ENCODE data around the gene PLPP2.
"Not testable (repeated sequence)": the region's sequence is repeated elsewhere in the genome, so short reads cannot be mapped to it uniquely, and the experiment has no call there.

The PLPP2 gene

DNA sequence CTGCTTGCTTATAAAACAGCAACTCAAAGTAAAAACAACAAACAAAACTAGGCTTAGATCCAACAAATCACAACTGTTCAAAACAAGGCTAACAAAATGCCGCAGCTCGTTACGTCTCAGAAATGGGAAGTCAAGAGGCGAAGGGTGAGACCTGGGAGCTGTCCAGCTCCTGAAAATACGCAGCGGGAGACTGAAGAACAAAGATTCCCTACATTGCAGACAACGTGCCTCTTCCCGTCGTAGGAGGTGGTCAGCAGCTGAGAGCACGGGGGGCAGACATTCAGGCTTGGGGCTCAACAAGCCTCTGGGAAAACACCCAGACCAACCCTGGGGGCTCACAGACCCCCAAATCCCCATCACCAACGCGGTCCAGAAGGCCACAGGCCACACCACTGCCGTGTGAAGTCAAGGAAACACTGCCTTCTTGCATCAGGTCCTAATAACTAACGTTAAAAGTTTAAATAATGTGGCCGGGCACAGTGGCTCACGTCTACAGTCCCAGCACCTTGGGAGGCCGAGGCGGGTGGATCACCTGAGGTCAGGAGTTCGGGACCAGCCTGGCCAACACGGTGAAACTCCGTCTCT lies 13.5 kb downstream of the PLPP2 start:
- Histone ChIP-seq H3K27ac (no peak overlapping the region), H3K9ac (ENCODE audit: insufficient read length) (no peak overlapping the region), H3K4me3 (no peak overlapping the region), H3K9me3 (ENCODE audit: low read depth, low read length) (no peaks in the 10 kb centered on the region), H3K36me3 (ENCODE audit: insufficient read depth, low read length) (no peaks in the 10 kb centered on the region)
- TF ChIP-seq FOXP2 (optimal IDR thresholded peaks at IDR 0.05; ENCODE audit: control extremely low read depth, extremely low read length, insufficient read depth) (no peak), EZH2 (IDR thresholded peaks at IDR 0.05) (no peak), POLR2AphosphoS5 (IDR thresholded peaks at IDR 0.05; ENCODE audit: borderline replicate concordance, low read depth, low read length) (no peak)
- no peak for DNase-seq (ENCODE audit: low read depth, low spot score)

DNA sequence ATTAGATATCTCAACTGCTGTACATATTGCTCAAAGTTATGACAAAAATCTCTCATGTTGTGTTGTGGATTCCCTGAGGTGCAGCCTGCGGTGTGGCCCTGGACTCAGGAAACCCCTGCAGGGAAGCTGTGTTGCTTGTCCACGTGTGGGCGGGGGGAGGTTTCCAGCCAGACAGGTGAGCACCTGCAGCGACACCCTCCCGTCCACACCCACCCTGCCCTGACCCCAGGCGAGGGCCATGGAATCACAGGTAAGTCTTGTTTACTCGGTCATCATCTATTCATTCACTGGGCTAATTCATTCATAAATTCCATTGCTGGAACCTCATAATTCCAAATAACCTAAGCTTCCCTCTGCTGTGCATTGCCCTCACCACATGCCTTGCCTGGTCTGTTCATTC lies 14.1 kb downstream of the PLPP2 start:
- no peak for DNase-seq (ENCODE audit: low read depth, low spot score)
- Histone ChIP-seq H3K27ac (no peak overlapping the region), H3K9ac (ENCODE audit: insufficient read length) (no peak overlapping the region), H3K9me3 (ENCODE audit: low read depth, low read length) (no peaks in the 10 kb centered on the region), H3K36me3 (ENCODE audit: insufficient read depth, low read length) (no peaks in the 10 kb centered on the region), H3K4me3 (no peak overlapping the region)
- TF ChIP-seq EZH2 (IDR thresholded peaks at IDR 0.05): no peak
- TF ChIP-seq POLR2AphosphoS5 (IDR thresholded peaks at IDR 0.05; ENCODE audit: borderline replicate concordance, low read depth, low read length): no peak
- TF ChIP-seq FOXP2 (optimal IDR thresholded peaks at IDR 0.05; ENCODE audit: control extremely low read depth, extremely low read length, insufficient read depth): no peak

DNA sequence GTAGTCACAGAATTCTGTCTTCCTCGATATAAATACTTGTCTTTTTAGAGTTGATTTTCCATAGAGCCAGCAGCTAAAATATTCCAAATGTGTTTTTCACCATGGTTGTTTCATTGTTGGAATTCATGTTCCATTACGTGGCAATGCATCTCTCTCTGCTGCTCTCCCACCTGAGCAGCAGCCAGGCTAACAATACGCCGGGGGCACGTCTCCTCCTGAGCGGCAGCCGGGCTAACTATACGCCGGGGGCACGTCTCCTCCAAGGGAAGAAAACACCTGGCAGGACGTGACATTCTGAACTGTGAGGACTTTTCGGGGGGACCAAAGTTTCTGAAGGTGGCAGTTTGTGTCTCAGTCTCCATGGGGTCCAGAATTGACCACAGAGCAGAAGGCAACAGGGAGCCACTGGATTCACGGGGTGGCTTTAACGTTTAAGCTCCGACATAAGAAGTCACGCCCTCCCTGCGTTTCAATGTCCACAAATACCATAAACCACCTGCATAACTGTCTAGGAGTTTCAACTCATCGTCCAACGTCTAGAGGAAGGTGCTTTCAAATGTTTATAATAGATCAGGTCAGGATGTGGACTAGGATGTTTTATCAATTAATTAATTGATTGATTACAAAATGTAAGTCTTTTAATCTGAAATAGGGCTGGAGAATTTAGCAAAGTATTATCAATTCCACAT lies 15.1 kb downstream of the PLPP2 start:
- no peak overlapping the region for H3K4me3 ChIP-seq
- H3K36me3 ChIP-seq (ENCODE audit: insufficient read depth, low read length): no peaks in the 10 kb centered on the region
- no peak overlapping the region for H3K9ac ChIP-seq (ENCODE audit: insufficient read length)
- no peaks in the 10 kb centered on the region for H3K9me3 ChIP-seq (ENCODE audit: low read depth, low read length)
- DNase-seq (ENCODE audit: low read depth, low spot score): no peak
- TF ChIP-seq EZH2 (IDR thresholded peaks at IDR 0.05) (no peak), POLR2AphosphoS5 (IDR thresholded peaks at IDR 0.05; ENCODE audit: borderline replicate concordance, low read depth, low read length) (no peak), FOXP2 (optimal IDR thresholded peaks at IDR 0.05; ENCODE audit: control extremely low read depth, extremely low read length, insufficient read depth) (no peak)
- H3K27ac ChIP-seq: no peak overlapping the region

DNA sequence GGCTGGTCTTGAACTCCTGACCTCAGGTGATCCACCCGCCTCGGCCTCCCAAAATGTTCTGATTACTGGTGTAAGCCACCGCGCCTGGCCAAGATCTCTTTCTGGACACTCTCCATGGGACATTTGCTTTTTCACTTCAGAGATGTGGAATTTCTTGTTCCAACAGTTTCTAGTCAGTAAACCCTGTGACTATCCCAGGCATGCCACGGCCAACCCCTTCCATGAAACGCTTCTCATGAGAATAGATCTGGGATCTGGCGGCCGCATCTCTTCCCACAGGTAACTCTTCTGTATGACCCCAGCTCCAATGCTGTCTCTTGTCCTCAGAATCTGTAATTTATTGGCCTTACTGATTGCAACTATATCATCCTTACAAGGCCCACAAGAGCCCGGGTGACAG lies 16.2 kb downstream of the PLPP2 start:
- H3K9me3 ChIP-seq (ENCODE audit: low read depth, low read length): no peaks in the 10 kb centered on the region
- no peak overlapping the region for H3K27ac ChIP-seq
- H3K36me3 ChIP-seq (ENCODE audit: insufficient read depth, low read length): no peaks in the 10 kb centered on the region
- no peak overlapping the region for H3K4me3 ChIP-seq
- H3K9ac ChIP-seq (ENCODE audit: insufficient read length): no peak overlapping the region
- DNase-seq (ENCODE audit: low read depth, low spot score): no peak
- TF ChIP-seq EZH2 (IDR thresholded peaks at IDR 0.05) (no peak), POLR2AphosphoS5 (IDR thresholded peaks at IDR 0.05; ENCODE audit: borderline replicate concordance, low read depth, low read length) (no peak), FOXP2 (optimal IDR thresholded peaks at IDR 0.05; ENCODE audit: control extremely low read depth, extremely low read length, insufficient read depth) (no peak)

DNA sequence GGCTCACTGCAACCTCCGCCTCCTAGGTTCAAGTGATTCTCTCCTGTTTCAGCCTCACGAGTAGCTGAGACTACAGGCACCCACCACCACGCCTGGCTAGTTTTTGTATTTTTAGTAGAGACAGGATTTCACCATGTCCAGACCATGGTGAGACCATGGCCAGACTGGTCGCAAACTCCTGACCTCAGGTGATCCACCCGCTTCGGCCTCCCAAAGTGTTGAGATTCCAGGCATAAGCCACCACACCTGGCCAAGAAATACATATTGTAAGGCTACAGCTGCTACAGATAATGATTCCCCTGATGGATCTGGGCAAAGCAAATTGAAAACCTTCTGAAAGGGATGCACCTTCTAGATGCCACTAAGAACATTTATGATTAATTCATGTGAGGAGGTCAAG lies 17.8 kb downstream of the PLPP2 start:
- H3K36me3 ChIP-seq (ENCODE audit: insufficient read depth, low read length): no peaks in the 10 kb centered on the region
- H3K27ac ChIP-seq: no peak overlapping the region
- TF ChIP-seq FOXP2 (optimal IDR thresholded peaks at IDR 0.05; ENCODE audit: control extremely low read depth, extremely low read length, insufficient read depth) (no peak), POLR2AphosphoS5 (IDR thresholded peaks at IDR 0.05; ENCODE audit: borderline replicate concordance, low read depth, low read length) (no peak), EZH2 (IDR thresholded peaks at IDR 0.05) (no peak)

DNA sequence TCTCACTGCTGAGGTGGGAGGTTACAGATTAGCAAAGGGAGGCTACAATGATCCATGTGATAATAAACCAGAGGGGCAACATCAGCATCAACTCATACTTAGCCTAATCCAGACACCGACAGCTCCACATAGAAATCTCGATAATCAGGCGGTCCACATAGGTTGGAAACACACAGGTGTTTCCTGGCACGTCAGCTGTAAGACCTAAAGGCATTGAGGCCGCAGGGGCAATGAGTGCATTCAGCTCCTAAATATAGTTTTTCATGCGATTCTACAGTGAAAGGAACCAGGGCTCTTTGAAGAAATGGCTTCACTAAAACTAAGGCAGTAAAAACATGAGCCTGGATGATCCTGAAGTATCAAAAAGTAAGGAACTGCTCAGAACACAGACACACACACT lies 19.3 kb downstream of the PLPP2 start:
- H3K9me3 ChIP-seq (ENCODE audit: low read depth, low read length): no peaks in the 10 kb centered on the region
- TF ChIP-seq FOXP2 (optimal IDR thresholded peaks at IDR 0.05; ENCODE audit: control extremely low read depth, extremely low read length, insufficient read depth): no peak
- no peak for TF ChIP-seq EZH2 (IDR thresholded peaks at IDR 0.05)
- TF ChIP-seq POLR2AphosphoS5 (IDR thresholded peaks at IDR 0.05; ENCODE audit: borderline replicate concordance, low read depth, low read length): no peak
- H3K27ac ChIP-seq: no peak overlapping the region
- DNase-seq (ENCODE audit: low read depth, low spot score): no peak
- no peak overlapping the region for H3K4me3 ChIP-seq
- no peak overlapping the region for H3K9ac ChIP-seq (ENCODE audit: insufficient read length)
- no peaks in the 10 kb centered on the region for H3K36me3 ChIP-seq (ENCODE audit: insufficient read depth, low read length)

More for the DNA sequence above, 17.8 kb downstream of the PLPP2 start:
- Histone ChIP-seq H3K4me3 (no peak overlapping the region), H3K9ac (ENCODE audit: insufficient read length) (no peak overlapping the region), H3K9me3 (ENCODE audit: low read depth, low read length) (no peaks in the 10 kb centered on the region)
- no peak for DNase-seq (ENCODE audit: low read depth, low spot score)

DNA sequence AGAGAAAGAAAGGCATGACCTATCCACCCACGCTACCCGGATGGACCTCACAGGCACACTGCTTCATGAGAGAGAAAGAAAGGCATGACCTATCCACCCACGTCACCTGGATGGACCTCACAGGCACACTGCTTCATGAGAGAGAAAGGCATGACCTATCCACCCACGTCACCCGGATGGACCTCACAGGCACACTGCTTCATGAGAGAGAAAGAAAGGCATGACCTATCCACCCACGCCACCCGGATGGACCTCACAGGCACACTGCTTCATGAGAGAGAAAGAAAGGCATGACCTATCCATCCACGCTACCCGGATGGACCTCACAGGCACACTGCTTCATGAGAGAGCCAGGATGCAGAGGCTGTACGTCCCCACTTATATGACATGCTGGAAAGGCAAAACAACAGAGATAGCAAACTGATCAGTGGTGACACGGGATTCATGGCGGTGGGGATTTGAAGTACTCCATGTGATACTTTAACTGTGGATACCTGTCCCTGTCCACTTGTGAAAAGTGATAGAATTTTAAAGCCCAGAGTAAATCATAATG lies 20.4 kb downstream of the PLPP2 start:
- H3K9ac ChIP-seq (ENCODE audit: insufficient read length); H3K9me3 ChIP-seq (ENCODE audit: low read depth, low read length); H3K4me3 ChIP-seq; H3K36me3 ChIP-seq (ENCODE audit: insufficient read depth, low read length); DNase-seq (ENCODE audit: low read depth, low spot score); H3K27ac ChIP-seq: not testable (repeated sequence)

DNA sequence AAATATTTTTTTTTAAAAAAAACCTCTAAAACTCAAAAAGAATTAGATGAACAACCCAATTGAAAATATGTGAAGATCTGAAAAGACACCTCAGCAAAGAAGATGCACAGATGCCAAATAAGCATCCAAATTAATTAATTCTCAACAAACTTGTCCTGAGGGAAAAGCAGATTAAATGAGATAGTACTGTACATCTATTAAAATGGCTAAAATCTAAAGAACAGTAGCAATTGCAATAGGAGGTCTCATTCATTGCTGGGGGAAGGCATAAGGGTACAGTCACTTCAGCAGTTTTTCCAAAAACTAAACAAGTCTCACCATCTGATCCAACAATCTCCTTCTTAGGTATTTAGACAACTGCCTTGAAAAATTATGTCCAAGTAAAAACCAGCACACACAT lies 22.0 kb downstream of the PLPP2 start:
- Histone ChIP-seq H3K36me3 (ENCODE audit: insufficient read depth, low read length) (no peaks in the 10 kb centered on the region), H3K27ac (no peak overlapping the region), H3K9ac (ENCODE audit: insufficient read length) (no peak overlapping the region), H3K4me3 (no peak overlapping the region), H3K9me3 (ENCODE audit: low read depth, low read length) (no peaks in the 10 kb centered on the region)
- TF ChIP-seq FOXP2 (optimal IDR thresholded peaks at IDR 0.05; ENCODE audit: control extremely low read depth, extremely low read length, insufficient read depth) (no peak), POLR2AphosphoS5 (IDR thresholded peaks at IDR 0.05; ENCODE audit: borderline replicate concordance, low read depth, low read length) (no peak), EZH2 (IDR thresholded peaks at IDR 0.05) (no peak)
- no peak for DNase-seq (ENCODE audit: low read depth, low spot score)

DNA sequence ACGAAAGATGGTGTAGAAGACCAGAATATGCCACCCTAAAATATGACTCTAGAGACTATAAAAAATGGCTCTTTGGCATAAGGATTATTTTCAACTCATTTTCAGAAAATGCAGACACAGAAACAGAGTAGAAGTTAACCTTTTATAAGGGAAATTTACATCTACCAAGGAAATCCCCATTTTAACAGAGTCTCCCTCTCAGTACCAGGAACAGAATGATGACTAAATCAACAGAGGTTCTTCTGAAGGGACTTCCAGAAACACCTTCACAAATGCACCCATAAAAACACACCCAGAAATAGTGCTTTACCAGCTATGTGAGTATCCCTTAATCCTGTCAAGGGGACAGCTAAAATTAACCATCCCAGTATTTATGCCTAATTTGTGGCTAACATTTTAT lies 29.1 kb downstream of the PLPP2 start:
- Histone ChIP-seq H3K9me3 (ENCODE audit: low read depth, low read length) (no peaks in the 10 kb centered on the region), H3K4me3 (no peak overlapping the region), H3K27ac (no peak overlapping the region), H3K36me3 (ENCODE audit: insufficient read depth, low read length) (no peaks in the 10 kb centered on the region), H3K9ac (ENCODE audit: insufficient read length) (no peak overlapping the region)
- no peak for DNase-seq (ENCODE audit: low read depth, low spot score)
- TF ChIP-seq POLR2AphosphoS5 (IDR thresholded peaks at IDR 0.05; ENCODE audit: borderline replicate concordance, low read depth, low read length): no peak
- TF ChIP-seq FOXP2 (optimal IDR thresholded peaks at IDR 0.05; ENCODE audit: control extremely low read depth, extremely low read length, insufficient read depth): no peak

DNA sequence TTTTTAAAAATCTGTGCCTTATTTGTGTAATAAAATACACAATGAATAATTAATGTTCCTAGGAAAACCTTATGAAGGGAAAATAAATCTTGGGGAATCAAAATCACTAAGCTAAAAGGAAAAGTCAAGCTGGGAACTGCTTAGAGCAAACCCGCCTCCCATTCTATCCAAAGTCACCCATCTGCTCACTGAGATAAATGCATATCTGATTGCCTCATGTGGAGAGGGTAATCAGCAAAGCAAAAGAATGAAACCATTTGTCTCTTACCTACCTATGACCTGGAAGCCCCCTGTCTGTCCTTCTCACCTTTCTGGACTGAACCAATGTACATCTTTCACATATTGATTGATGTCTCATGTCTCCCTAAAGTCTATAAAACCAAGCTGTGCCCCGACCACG lies 34.4 kb downstream of the PLPP2 start:
- H3K4me3 ChIP-seq; H3K9me3 ChIP-seq (ENCODE audit: low read depth, low read length); H3K36me3 ChIP-seq (ENCODE audit: insufficient read depth, low read length); DNase-seq (ENCODE audit: low read depth, low spot score); H3K9ac ChIP-seq (ENCODE audit: insufficient read length); H3K27ac ChIP-seq: not testable (repeated sequence)

DNA sequence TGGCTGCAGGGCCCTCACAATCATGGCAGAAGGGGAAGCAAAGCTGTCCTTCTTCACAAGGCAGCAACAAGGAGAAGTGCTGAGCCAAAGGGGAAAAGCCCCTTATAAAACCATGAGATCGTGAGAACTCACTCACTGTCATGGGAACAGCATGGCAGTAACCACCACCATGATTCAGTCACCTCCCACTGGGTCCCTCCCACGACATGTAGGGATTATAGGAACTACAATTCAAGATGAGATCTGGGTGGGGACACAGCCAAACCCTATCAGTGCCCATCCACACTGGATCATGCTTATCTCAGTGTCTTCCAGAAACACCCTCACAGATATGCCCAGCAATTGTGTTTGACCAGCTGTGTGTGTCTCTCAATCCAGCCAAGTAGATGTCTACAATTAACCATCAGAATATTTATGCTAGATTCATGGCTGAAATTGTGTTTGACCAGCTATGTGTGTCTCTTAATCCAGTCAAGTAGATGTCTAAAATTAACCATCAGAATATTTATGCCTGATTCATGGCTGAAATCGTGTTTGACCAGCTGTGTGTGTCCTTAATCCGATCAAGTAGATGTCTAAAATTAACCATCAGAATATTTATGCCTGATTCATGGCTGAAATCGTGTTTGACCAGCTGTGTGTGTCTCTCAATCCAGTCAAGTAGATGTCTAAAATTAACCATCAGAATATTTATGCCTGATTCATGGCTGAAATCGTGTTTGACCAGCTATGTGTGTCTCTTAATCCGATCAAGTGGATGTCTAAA lies 38.6 kb downstream of the PLPP2 start:
- DNase-seq (ENCODE audit: low read depth, low spot score); H3K27ac ChIP-seq; H3K4me3 ChIP-seq; H3K9ac ChIP-seq (ENCODE audit: insufficient read length); H3K36me3 ChIP-seq (ENCODE audit: insufficient read depth, low read length); H3K9me3 ChIP-seq (ENCODE audit: low read depth, low read length): not testable (repeated sequence)
